ENCODE results near the gene JUND. TPM values are rescaled to one million over a fixed set of nuclear protein-coding genes. Genes with fewer than 3 reads are reported as not detected.

JUND gene
- total RNA-seq, 1 experiment from 2014 or later = 103 TPM

DNA sequence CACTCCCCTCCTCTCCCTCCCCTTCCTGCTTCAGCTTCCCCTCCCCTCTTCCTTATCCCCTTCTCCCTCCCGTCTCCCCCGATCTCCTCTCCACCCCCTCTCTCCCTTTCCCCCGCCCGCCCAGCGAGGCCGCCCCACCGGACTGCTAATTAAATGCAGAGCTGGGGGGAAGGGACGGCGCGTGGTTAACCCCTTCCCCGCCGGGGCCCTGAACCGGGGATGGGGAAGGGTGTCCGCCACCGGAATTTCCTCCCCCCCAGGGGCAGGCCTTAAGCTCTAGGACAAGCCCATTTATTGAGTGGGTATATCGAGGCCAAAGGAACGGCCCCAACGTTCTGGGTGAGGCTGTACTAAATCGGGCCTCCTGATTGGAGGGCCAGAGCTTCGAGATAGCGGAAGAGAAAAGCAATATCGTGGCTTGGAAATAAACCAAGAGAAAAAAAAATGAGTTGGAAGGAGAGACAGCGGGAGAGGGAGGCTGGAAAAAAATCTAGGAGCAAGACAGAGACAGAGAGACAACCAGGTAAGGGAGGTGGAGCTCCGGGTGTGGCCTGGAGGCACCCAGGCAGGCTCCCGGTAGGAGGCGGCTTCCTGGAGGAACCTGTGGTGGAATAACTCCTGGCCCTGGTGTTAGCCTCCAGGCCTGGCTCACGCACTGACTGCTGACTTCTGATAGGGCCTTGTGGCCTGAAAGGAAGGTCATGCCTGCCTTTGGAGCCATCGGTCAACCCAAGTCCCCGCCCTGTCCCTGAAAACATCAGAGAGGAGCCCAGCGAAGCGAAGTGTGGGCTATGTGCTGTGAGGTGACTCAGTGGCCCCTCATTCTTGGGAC, 11.6 kb upstream of the JUND start:
- peak overlapping the region; percentile 33 to 98 (median 91); a peak in 6 of 7 replicates for H3K27ac Mint-ChIP-seq
- no peak overlapping the region for H3K9ac ChIP-seq (ENCODE audit: extremely low read depth, insufficient read length, low read length)
- H2BK12ac ChIP-seq (ENCODE audit: insufficient read length, low read depth, low read length) = no peak overlapping the region

More for the DNA sequence above, 11.6 kb upstream of the JUND start:
- H3K4me1 ChIP-seq (ENCODE audit: insufficient read depth, low read length) = peaks cover 5% of the 10 kb centered on the region; the same call in 1 of the 2 replicates
- no peaks in the 10 kb centered on the region for H4K20me1 ChIP-seq (ENCODE audit: control insufficient read depth, insufficient read depth, insufficient read length)
- H3T11ph ChIP-seq (ENCODE audit: low read length) = no peak overlapping the region
- no peaks in the 10 kb centered on the region for H3K9me3 ChIP-seq (ENCODE audit: control insufficient read depth, low read depth, low read length)
- peak overlapping the region; percentile 1 for H3K18ac ChIP-seq (ENCODE audit: insufficient read length, low read depth, low read length)
- Mint-ChIP-seq H3K4me3 (peak overlapping the region; percentile 81 to 90), H3K27me3 (ENCODE audit: low read depth) (peaks cover 5% of the 10 kb centered on the region), H3K36me3 (ENCODE audit: insufficient read depth in 1 of 3, low read depth in 3 of 3) (no peaks in the 10 kb centered on the region; a peak in 2 of 7 replicates), H3K9me3 (no peaks in the 10 kb centered on the region; a peak in 2 of 5 replicates), H3K4me1 (peaks cover 35 to 48% of the 10 kb centered on the region in 2 experiments)
- H2BK5ac ChIP-seq (ENCODE audit: insufficient read length, low read length) = no peak overlapping the region
- H3K79me1 ChIP-seq (ENCODE audit: insufficient read depth, low read depth, low read length, poor library complexity, severe bottlenecking) = no peaks in the 10 kb centered on the region
- no peak overlapping the region for H2AFZ ChIP-seq (ENCODE audit: low read length)
- H3K27me3 ChIP-seq (ENCODE audit: insufficient read depth, low read length) = no peaks in the 10 kb centered on the region
- H2BK15ac ChIP-seq (ENCODE audit: low read depth, low read length) = no peak overlapping the region
- no peak overlapping the region for H3K14ac ChIP-seq (ENCODE audit: insufficient read depth, low read length)
- H3K56ac ChIP-seq (ENCODE audit: insufficient read length, low read depth, low read length) = no peak overlapping the region
- H3K27ac ChIP-seq (ENCODE audit: insufficient read length, low read depth, low read length) = peak overlapping the region; percentile 31
- no peaks in the 10 kb centered on the region; the same call in 1 of the 2 replicates for H3K79me2 ChIP-seq (ENCODE audit: insufficient read depth, low read length)
- no peak overlapping the region for H4K5ac ChIP-seq (ENCODE audit: insufficient read length, low read depth, low read length)
- H3K23me2 ChIP-seq (ENCODE audit: insufficient read length, low read depth, low read length, poor library complexity, severe bottlenecking) = peaks cover 9% of the 10 kb centered on the region
- H2BK120ac ChIP-seq (ENCODE audit: low read depth, low read length, poor library complexity, severe bottlenecking) = no peak overlapping the region
- H4K8ac ChIP-seq (replicated peaks; ENCODE audit: insufficient read length, low read depth, low read length) = no peak overlapping the region
- H2AK5ac ChIP-seq (ENCODE audit: insufficient read length, low read length) = no peak overlapping the region
- peak overlapping the region; percentile 76 for H3K4me2 ChIP-seq (ENCODE audit: insufficient read depth, insufficient read length, low read length)
- no peak overlapping the region for H4K91ac ChIP-seq (ENCODE audit: insufficient read length, low read depth, low read length)
- no peak overlapping the region for H2BK20ac ChIP-seq (ENCODE audit: low read depth, low read length, poor library complexity, severe bottlenecking)
- peak; percentile 96 for DNase-seq
- H3K4ac ChIP-seq (ENCODE audit: low read depth, low read length) = no peak overlapping the region
- no CpG with 5 or more reads among the region's 31 CpGs for WGBS (ENCODE audit: extremely low coverage, insufficient read length, low lambda C conversion rate)
- H3K23ac ChIP-seq (ENCODE audit: insufficient read length, low read depth, low read length) = no peak overlapping the region
- TF ChIP-seq, protein P1, sequence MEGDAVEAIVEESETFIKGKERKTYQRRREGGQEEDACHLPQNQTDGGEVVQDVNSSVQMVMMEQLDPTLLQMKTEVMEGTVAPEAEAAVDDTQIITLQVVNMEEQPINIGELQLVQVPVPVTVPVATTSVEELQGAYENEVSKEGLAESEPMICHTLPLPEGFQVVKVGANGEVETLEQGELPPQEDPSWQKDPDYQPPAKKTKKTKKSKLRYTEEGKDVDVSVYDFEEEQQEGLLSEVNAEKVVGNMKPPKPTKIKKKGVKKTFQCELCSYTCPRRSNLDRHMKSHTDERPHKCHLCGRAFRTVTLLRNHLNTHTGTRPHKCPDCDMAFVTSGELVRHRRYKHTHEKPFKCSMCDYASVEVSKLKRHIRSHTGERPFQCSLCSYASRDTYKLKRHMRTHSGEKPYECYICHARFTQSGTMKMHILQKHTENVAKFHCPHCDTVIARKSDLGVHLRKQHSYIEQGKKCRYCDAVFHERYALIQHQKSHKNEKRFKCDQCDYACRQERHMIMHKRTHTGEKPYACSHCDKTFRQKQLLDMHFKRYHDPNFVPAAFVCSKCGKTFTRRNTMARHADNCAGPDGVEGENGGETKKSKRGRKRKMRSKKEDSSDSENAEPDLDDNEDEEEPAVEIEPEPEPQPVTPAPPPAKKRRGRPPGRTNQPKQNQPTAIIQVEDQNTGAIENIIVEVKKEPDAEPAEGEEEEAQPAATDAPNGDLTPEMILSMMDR (conservative IDR thresholded peaks at IDR 0.05) = no peak

Measured in H9 (cell line).